ENCODE data around the gene GXYLT1. TPM values are rescaled to one million over a fixed set of nuclear protein-coding genes. Genes with fewer than 3 reads are reported as not detected.

GXYLT1 gene
- total RNA-seq, 1 experiment from 2014 or later: 9.0 TPM

GRCh38 chr12:42128888-42129287 lies 15.8 kb downstream of the GXYLT1 start:
- ATAC-seq (no peak), DNase-seq (ENCODE audit: low read depth, low spot score) (no peak)
- Histone ChIP-seq H3K4me1 (ENCODE audit: control insufficient read depth in 1 of 2, insufficient read depth in 2 of 2, low read length in 2 of 2) (peaks cover 0 to 13% of the 10 kb centered on the region in 2 experiments; a peak in 2 of 4 replicates), H3K4me3 (replicated peaks in 1 of 2; ENCODE audit: low read depth in 1 of 2, low read length in 2 of 2) (no peak overlapping the region), H3K27me3 (ENCODE audit: insufficient read depth, low read length) (no peaks in the 10 kb centered on the region), H3K9me2 (ENCODE audit: insufficient read depth) (no peaks in the 10 kb centered on the region), H3K9me3 (ENCODE audit: control insufficient read depth in 1 of 2, insufficient read depth in 1 of 2, low read depth in 1 of 2, low read length in 2 of 2) (no peaks in the 10 kb centered on the region), H3K79me2 (ENCODE audit: insufficient read depth, low read length) (peaks cover 85% of the 10 kb centered on the region), H4K20me1 (ENCODE audit: insufficient read depth) (peaks cover 20% of the 10 kb centered on the region; the same call in 1 of the 2 replicates), H2AFZ (ENCODE audit: low read depth, low read length, poor library complexity, severe bottlenecking) (no peak overlapping the region), H3K9ac (ENCODE audit: low read length) (no peak overlapping the region), H3K27ac (ENCODE audit: low read depth, low read length) (no peak overlapping the region), H3K4me2 (ENCODE audit: low read length) (no peak overlapping the region), H3K36me3 (ENCODE audit: control insufficient read depth in 1 of 2, insufficient read depth in 2 of 2, low read length in 2 of 2) (no peaks in the 10 kb centered on the region)
- no TSS peak for BruUV-seq (replicated peaks)
- TF ChIP-seq TCF7L2 (IDR thresholded peaks at IDR 0.05; ENCODE audit: borderline replicate concordance, extremely low read depth, insufficient read depth, insufficient read length) (no peak), CEBPB (IDR thresholded peaks at IDR 0.05; ENCODE audit: low read depth) (no peak), JUND (IDR thresholded peaks at IDR 0.05) (no peak), POLR2AphosphoS5 (IDR thresholded peaks at IDR 0.05; ENCODE audit: low read depth, low read length) (no peak), SIN3A (IDR thresholded peaks at IDR 0.05; ENCODE audit: low read depth) (no peak), YY1 (IDR thresholded peaks at IDR 0.05; ENCODE audit: extremely low read depth, insufficient replicate concordance, low read depth, low read length) (no peak), CBX3 (IDR thresholded peaks at IDR 0.05; ENCODE audit: low read depth) (no peak), SRF (IDR thresholded peaks at IDR 0.05; ENCODE audit: low read depth) (no peak), ATF3 (IDR thresholded peaks at IDR 0.05) (no peak), CTCF (IDR thresholded peaks at IDR 0.05 in 2 of 3, conservative IDR thresholded peaks at IDR 0.05 in 1 of 3; ENCODE audit: borderline replicate concordance in 1 of 3, insufficient read depth in 1 of 3, low read depth in 2 of 3, low read length in 2 of 3) (no peak), POLR2A (IDR thresholded peaks at IDR 0.05; ENCODE audit: borderline replicate concordance, extremely low read depth, insufficient read depth, insufficient read length) (no peak)
- intact Hi-C loops (cut with micrococcal nuclease): loop anchor here (1.0 kb wide), 2 partner anchors 203 to 243 kb away; no protein-coding TSS in a partner anchor
- ChIA-PET POLR2A (no interaction called here), CTCF (interaction anchor here (0.6 to 1.1 kb wide), 3 partner anchors 12 to 865 kb away, joined by 3 to 6 read pairs (median 3); no protein-coding TSS in a partner anchor), RAD21 (ENCODE audit: low non-redundant PET in 1 of 2, low total read pairs in 2 of 2, uncharacterized antibody in 2 of 2, unreplicated experiment in 2 of 2) (no interaction called here)

Measured in HCT116 (cell line).